ENCODE measurements around the gene CEP97. TPM values are rescaled to one million over a fixed set of nuclear protein-coding genes. Genes with fewer than 3 reads are reported as not detected.
"Not testable (repeated sequence)": the region's sequence is repeated elsewhere in the genome, so short reads cannot be mapped to it uniquely, and the experiment has no call there.

The CEP97 gene
- total RNA-seq, 1 experiment from 2014 or later, result 11.5 TPM

DNA sequence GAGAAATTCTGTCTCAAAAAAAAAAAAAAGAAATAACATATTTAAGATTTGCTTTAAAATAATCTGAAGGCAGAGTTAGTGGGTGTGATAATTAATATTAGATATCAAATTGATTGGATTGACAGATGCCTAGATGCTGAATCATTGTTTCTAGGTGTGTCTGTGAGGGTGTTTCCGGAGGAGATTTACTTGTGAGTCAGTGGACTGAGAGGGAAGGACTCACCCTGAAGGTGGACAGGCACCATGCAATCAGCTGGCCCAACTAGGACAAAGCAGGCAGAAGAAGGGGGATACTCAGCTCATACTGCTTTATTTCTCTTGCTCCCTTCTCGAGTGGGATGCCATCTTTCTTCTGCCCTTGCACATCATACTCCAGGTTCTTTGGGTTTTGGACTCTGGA lies 21.2 kb upstream of the CEP97 start:
- no TSS peak for BruUV-seq (replicated peaks)
- DNase-seq (ENCODE audit: unreplicated experiment), result peak; percentile 75
- Mint-ChIP-seq H3K36me3 (ENCODE audit: insufficient read depth, unreplicated experiment) (no peaks in the 10 kb centered on the region), H3K4me1 (ENCODE audit: insufficient read depth, unreplicated experiment) (peaks cover 20% of the 10 kb centered on the region), H3K27me3 (ENCODE audit: insufficient read depth, unreplicated experiment) (no peaks in the 10 kb centered on the region), H3K9me3 (ENCODE audit: unreplicated experiment) (no peaks in the 10 kb centered on the region), H3K27ac (ENCODE audit: low read depth, unreplicated experiment) (peak overlapping the region; percentile 59), H3K4me3 (ENCODE audit: unreplicated experiment) (no peak overlapping the region)
- ChIA-PET CTCF (interaction anchor here (0.6 to 0.8 kb wide), 3 partner anchors 15 to 1201 kb away, joined by 3 to 6 read pairs (median 3); no protein-coding TSS in a partner anchor), POLR2A (interaction anchor here (1.6 to 8.2 kb wide), 5 partner anchors 17 to 129 kb away, joined by 4 to 50 read pairs (median 12); partner anchors contain the start of genes CEP97, PCNP, RPL24 and ZBTB11)
- intact Hi-C loops (cut with micrococcal nuclease), result no loop called here
- TF ChIP-seq, protein P1, sequence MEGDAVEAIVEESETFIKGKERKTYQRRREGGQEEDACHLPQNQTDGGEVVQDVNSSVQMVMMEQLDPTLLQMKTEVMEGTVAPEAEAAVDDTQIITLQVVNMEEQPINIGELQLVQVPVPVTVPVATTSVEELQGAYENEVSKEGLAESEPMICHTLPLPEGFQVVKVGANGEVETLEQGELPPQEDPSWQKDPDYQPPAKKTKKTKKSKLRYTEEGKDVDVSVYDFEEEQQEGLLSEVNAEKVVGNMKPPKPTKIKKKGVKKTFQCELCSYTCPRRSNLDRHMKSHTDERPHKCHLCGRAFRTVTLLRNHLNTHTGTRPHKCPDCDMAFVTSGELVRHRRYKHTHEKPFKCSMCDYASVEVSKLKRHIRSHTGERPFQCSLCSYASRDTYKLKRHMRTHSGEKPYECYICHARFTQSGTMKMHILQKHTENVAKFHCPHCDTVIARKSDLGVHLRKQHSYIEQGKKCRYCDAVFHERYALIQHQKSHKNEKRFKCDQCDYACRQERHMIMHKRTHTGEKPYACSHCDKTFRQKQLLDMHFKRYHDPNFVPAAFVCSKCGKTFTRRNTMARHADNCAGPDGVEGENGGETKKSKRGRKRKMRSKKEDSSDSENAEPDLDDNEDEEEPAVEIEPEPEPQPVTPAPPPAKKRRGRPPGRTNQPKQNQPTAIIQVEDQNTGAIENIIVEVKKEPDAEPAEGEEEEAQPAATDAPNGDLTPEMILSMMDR (IDR thresholded peaks at IDR 0.05; ENCODE audit: unreplicated experiment), result no peak

DNA sequence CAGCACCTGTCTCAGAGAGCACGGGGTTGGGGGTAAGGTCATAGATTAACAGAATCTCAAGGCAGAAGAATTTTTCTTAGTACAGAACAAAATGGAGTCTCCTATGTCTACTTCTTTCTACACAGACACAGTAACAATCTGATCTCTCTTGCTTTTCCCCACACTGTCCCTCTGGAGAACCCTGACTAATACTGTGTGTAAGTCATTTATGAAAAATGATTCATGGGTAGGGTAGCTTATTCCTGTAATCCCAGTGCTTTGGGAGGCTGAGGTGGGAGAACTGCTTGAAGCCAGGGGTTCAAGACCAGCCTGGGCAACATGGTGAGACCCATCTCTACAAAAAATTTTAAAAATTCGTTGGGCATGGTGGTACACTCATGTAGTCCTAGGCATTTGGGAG lies 19.8 kb upstream of the CEP97 start:
- H3K9me3 Mint-ChIP-seq (ENCODE audit: unreplicated experiment); H3K27me3 Mint-ChIP-seq (ENCODE audit: insufficient read depth, unreplicated experiment); H3K4me3 Mint-ChIP-seq (ENCODE audit: unreplicated experiment); H3K27ac Mint-ChIP-seq (ENCODE audit: low read depth, unreplicated experiment); DNase-seq (ENCODE audit: unreplicated experiment); H3K36me3 Mint-ChIP-seq (ENCODE audit: insufficient read depth, unreplicated experiment); intact Hi-C loops (cut with micrococcal nuclease); BruUV-seq (replicated peaks): not testable (repeated sequence)
- peaks cover 20% of the 10 kb centered on the region for H3K4me1 Mint-ChIP-seq (ENCODE audit: insufficient read depth, unreplicated experiment)
- POLR2A ChIA-PET, result interaction anchor here (1.2 to 8.2 kb wide), 6 partner anchors 13 to 129 kb away, joined by 3 to 50 read pairs (median 5); partner anchors contain the start of genes RPL24 and ZBTB11
- CTCF ChIA-PET, result interaction anchor here (0.7 to 4.0 kb wide), 8 partner anchors 9 to 74 kb away, joined by 3 to 40 read pairs (median 4); partner anchors contain the start of gene NXPE3

DNA sequence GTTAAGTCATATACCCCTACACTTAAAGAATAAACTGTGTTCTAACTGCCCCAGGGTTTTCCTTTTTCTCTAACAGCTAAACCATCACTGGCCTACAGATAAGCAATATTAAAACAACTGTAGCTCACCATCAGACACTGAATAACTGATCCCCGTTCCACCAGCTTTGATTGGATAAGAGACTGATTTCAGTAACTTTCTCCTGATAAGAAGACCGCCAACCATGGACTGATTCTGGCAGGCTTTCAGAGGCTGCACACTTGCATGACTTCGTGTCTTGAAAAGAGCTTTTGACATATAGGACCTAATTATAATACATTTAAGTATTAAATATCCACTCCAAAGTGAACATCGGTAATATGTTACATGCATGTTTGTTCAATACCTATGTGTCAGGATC lies 15.3 kb upstream of the CEP97 start:
- no peaks in the 10 kb centered on the region for H3K27me3 Mint-ChIP-seq (ENCODE audit: insufficient read depth, unreplicated experiment)
- no peaks in the 10 kb centered on the region for H3K4me1 Mint-ChIP-seq (ENCODE audit: insufficient read depth, unreplicated experiment)
- no peak for DNase-seq (ENCODE audit: unreplicated experiment)
- ChIA-PET CTCF (interaction anchor here (0.6 to 4.1 kb wide), 6 partner anchors 8 to 398 kb away, joined by 3 to 74 read pairs (median 4); partner anchors contain the start of gene CEP97), POLR2A (interaction anchor here (1.1 to 8.2 kb wide), 5 partner anchors 13 to 35 kb away, joined by 3 to 50 read pairs (median 5); partner anchors contain the start of genes RPL24 and ZBTB11)
- no TSS peak for BruUV-seq (replicated peaks)
- TF ChIP-seq, protein P1 (IDR thresholded peaks at IDR 0.05; ENCODE audit: unreplicated experiment), result no peak
- H3K9me3 Mint-ChIP-seq (ENCODE audit: unreplicated experiment), result no peaks in the 10 kb centered on the region
- H3K36me3 Mint-ChIP-seq (ENCODE audit: insufficient read depth, unreplicated experiment), result no peaks in the 10 kb centered on the region
- H3K4me3 Mint-ChIP-seq (ENCODE audit: unreplicated experiment), result no peak overlapping the region
- H3K27ac Mint-ChIP-seq (ENCODE audit: low read depth, unreplicated experiment), result no peak overlapping the region
- intact Hi-C loops (cut with micrococcal nuclease), result no loop called here

DNA sequence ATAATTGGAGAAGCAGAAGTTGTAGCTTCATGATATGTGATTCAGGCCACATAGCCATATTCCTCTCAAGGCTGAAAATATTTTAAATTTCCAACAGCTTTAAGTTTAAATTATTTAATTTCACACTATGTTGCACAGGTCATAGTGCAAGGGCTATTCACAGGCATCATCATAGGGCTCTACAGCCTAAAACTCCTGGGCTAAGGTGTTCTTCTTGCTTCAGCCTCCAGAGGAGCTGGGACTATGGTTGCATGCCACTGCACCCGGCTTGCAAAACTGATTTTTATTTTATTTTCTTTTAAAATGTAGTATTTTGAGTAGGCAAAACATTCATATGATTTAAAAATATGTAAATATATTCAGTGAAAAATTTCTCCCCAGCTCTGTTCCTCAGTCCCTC lies 6.0 kb upstream of the CEP97 start:
- TF ChIP-seq, protein P1 (IDR thresholded peaks at IDR 0.05; ENCODE audit: unreplicated experiment), result no peak
- DNase-seq (ENCODE audit: unreplicated experiment), result no peak
- Mint-ChIP-seq H3K4me1 (ENCODE audit: insufficient read depth, unreplicated experiment) (peaks cover 24% of the 10 kb centered on the region), H3K36me3 (ENCODE audit: insufficient read depth, unreplicated experiment) (no peaks in the 10 kb centered on the region), H3K4me3 (ENCODE audit: unreplicated experiment) (no peak overlapping the region), H3K9me3 (ENCODE audit: unreplicated experiment) (no peaks in the 10 kb centered on the region), H3K27ac (ENCODE audit: low read depth, unreplicated experiment) (no peak overlapping the region), H3K27me3 (ENCODE audit: insufficient read depth, unreplicated experiment) (no peaks in the 10 kb centered on the region)
- BruUV-seq (replicated peaks), result no TSS peak
- ChIA-PET CTCF (interaction anchor here (0.6 to 7.7 kb wide), 7 partner anchors 10 to 89 kb away, joined by 3 to 74 read pairs (median 5); no protein-coding TSS in a partner anchor), POLR2A (interaction anchor here (1.2 to 3.2 kb wide), 6 partner anchors 11 to 157 kb away, joined by 3 to 16 read pairs (median 8); partner anchors contain the start of genes RPL24 and ZBTB11)
- intact Hi-C loops (cut with micrococcal nuclease), result no loop called here
